ENCODE results near the gene XXYLT1.

DNA sequence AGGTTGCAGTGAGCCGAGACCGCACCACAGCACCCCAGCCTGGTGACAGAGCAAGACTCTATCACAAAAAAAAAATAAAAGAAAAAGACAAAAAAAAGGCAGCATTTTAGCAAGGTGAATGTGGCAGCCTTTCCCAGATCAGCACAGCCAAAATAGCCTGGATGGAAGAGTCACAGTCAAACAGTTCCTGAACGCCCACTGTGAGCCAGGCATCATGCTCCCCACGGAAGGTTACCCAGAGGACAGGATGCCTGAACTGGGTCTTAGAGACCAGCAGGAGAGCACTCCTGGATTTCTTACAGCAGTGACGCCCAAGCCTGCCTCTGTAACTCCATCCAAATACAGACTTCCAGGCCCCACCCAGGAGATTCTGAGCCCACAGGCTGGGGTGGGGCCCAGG lies 4.5 kb downstream of the XXYLT1 start:
- TF ChIP-seq, protein P1, sequence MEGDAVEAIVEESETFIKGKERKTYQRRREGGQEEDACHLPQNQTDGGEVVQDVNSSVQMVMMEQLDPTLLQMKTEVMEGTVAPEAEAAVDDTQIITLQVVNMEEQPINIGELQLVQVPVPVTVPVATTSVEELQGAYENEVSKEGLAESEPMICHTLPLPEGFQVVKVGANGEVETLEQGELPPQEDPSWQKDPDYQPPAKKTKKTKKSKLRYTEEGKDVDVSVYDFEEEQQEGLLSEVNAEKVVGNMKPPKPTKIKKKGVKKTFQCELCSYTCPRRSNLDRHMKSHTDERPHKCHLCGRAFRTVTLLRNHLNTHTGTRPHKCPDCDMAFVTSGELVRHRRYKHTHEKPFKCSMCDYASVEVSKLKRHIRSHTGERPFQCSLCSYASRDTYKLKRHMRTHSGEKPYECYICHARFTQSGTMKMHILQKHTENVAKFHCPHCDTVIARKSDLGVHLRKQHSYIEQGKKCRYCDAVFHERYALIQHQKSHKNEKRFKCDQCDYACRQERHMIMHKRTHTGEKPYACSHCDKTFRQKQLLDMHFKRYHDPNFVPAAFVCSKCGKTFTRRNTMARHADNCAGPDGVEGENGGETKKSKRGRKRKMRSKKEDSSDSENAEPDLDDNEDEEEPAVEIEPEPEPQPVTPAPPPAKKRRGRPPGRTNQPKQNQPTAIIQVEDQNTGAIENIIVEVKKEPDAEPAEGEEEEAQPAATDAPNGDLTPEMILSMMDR (IDR thresholded peaks at IDR 0.05) = no peak
- TF ChIP-seq POLR2A (IDR thresholded peaks at IDR 0.05) = no peak

All from adrenal gland (tissue), 5 donors.